Upper lobe of left lung (tissue), 6 donors: ENCODE data around the gene DUSP15. TPM values are rescaled to one million over a fixed set of nuclear protein-coding genes. Genes with fewer than 3 reads are reported as not detected.
"Not testable (repeated sequence)": the region's sequence is repeated elsewhere in the genome, so short reads cannot be mapped to it uniquely, and the experiment has no call there.

Experiments
- ATAC-seq, 2 donors: fragments of 200-7000 bp; cut with Tn5 transposase; one replicate each; pipeline ENCODE4 v1.9.1; 2022; ENCODE audit warnings: mild to moderate bottlenecking in 2 of 2, moderate library complexity in 2 of 2; ENCODE audit not compliant: low FRiP score in 2 of 2
- DNase-seq, 2 donors: peaks; one replicate each; pipeline ENCODE4 v3.0.0-alpha.2; 2019 to 2020
- H3K27ac ChIP-seq, 4 donors: fragments of 200-600 bp; sonication (generic); one replicate each; pipeline ENCODE4 v1.5.1; 2016 to 2019
- H3K27me3 ChIP-seq, 4 donors: fragments of 200-600 bp; sonication (generic); one replicate each; pipeline ENCODE4 v1.5.1; 2017 to 2019
- H3K36me3 ChIP-seq, 4 donors: fragments of 200-600 bp; sonication (generic); one replicate each; pipeline ENCODE4 v1.5.1; 2016 to 2019
- H3K4me1 ChIP-seq, 4 donors: fragments of 200-600 bp; sonication (generic); one replicate each; pipeline ENCODE4 v1.5.1; 2018 to 2019
- H3K4me3 ChIP-seq, 4 donors: fragments of 200-600 bp; sonication (generic); one replicate each; pipeline ENCODE4 v1.5.1; 2017 to 2019; ENCODE audit warnings: mild to moderate bottlenecking in 2 of 4, moderate library complexity in 1 of 4
- H3K9me3 ChIP-seq, 4 donors: fragments of 200-600 bp; sonication (generic); one replicate each; pipeline ENCODE4 v1.5.1; 2018 to 2019
- CTCF ChIP-seq, 6 experiments: fragments of 450-650 bp in 4 of 6; fragments of 200-600 bp in 2 of 6; sonication (generic) in 2 of 6; IDR thresholded peaks; one replicate each; pipeline ENCODE4 v1.5.1; 2016 to 2019; ENCODE audit warnings: antibody characterized with exemption in 6 of 6
- EP300 ChIP-seq, 4 donors: sonication (generic); formaldehyde crosslinking; IDR thresholded peaks; one replicate each; pipeline ENCODE4 v1.5.1; 2017; ENCODE audit warnings: antibody characterized with exemption in 4 of 4, control low read depth in 2 of 4
- POLR2A ChIP-seq, 4 donors: fragments of 450-650 bp; IDR thresholded peaks; one replicate each; pipeline ENCODE4 v1.5.1; 2016 to 2017; ENCODE audit warnings: antibody characterized with exemption in 4 of 4, mild to moderate bottlenecking in 2 of 4
- POLR2AphosphoS5 ChIP-seq, 2 donors: sonication (generic); formaldehyde crosslinking; IDR thresholded peaks; one replicate each; pipeline ENCODE4 v1.5.1; 2017; ENCODE audit warnings: antibody characterized with exemption in 2 of 2
- WGBS, 2 donors: methylation state at CpG; one replicate each; pipeline ENCODE4 v1.1.5; 2017 to 2018; 5-methylcytosine and 5-hydroxymethylcytosine counted together
- total RNA-seq, 6 donors: library from RNA; depleted of rRNA in 4 of 6; stranded (reverse); fragments of >200 nt in 4 of 6; gene quantifications; one replicate each; pipeline versions ENCODE4 v1.1.0 to v1.2.1, GENCODE V29; 2016 to 2021
- donor health status: DM: no; HTN: no; CAD: no; lungs with moderate emphysema.
- donor health status: DM: no; HTN: yes; CAD: no; lungs with severe emphysema.

Gene DUSP15
- total RNA-seq, 6 donors from 2014 or later, result 0.69 to 1.7 (median 1.1) TPM; not detected in 1

GRCh38 chr20:31817461-31817860, 52.9 kb downstream of the DUSP15 start:
- no peak for DNase-seq
- Histone ChIP-seq H3K27me3 (no peaks in the 10 kb centered on the region), H3K4me1 (peaks cover 7 to 16% (median 12%) of the 10 kb centered on the region in 4 donors), H3K4me3 (no peak overlapping the region), H3K27ac (no peak overlapping the region), H3K36me3 (no peaks in the 10 kb centered on the region), H3K9me3 (no peaks in the 10 kb centered on the region)
- 82 to 93% methylated on average over 5 of the region's 5 CpGs for WGBS, 2 donors
- no peak for ATAC-seq
- TF ChIP-seq POLR2AphosphoS5 (IDR thresholded peaks at IDR 0.05), result no peak
- no peak for TF ChIP-seq EP300 (IDR thresholded peaks at IDR 0.05)
- TF ChIP-seq CTCF (IDR thresholded peaks at IDR 0.05), result no peak
- no peak for TF ChIP-seq POLR2A (IDR thresholded peaks at IDR 0.05)

- Histone ChIP-seq H3K9me3 (no peaks in the 10 kb centered on the region), H3K4me3 (no peak overlapping the region), H3K4me1 (peaks cover 4 to 12% (median 11%) of the 10 kb centered on the region in 4 donors), H3K36me3 (no peaks in the 10 kb centered on the region), H3K27me3 (no peaks in the 10 kb centered on the region), H3K27ac (peak overlapping the region in 1 of 4 donors; percentile 64)
- ATAC-seq (no peak), DNase-seq (no peak)
- no peak for TF ChIP-seq CTCF (IDR thresholded peaks at IDR 0.05)
- TF ChIP-seq EP300 (IDR thresholded peaks at IDR 0.05), result no peak
- no peak for TF ChIP-seq POLR2AphosphoS5 (IDR thresholded peaks at IDR 0.05)
- no peak for TF ChIP-seq POLR2A (IDR thresholded peaks at IDR 0.05)
- 97% methylated on average over 5 of the region's 5 CpGs for WGBS, 2 donors
Measured at GRCh38 chr20:31816221-31816620, 54.1 kb downstream of the DUSP15 start.

- ATAC-seq, result peak in 1 of 2 donors; percentile 63
Measured at GRCh38 chr20:31815408-31816188, 54.7 kb downstream of the DUSP15 start.

GRCh38 chr20:31814142-31814541, 56.2 kb downstream of the DUSP15 start:
- not testable (repeated sequence) for H3K9me3 ChIP-seq, H3K27me3 ChIP-seq, H3K27ac ChIP-seq, DNase-seq, ATAC-seq, H3K36me3 ChIP-seq, H3K4me3 ChIP-seq
- peaks cover 4 to 12% (median 11%) of the 10 kb centered on the region in 4 donors for H3K4me1 ChIP-seq
- 78 to 81% methylated on average over 7 of the region's 7 CpGs for WGBS, 2 donors

More at GRCh38 chr20:31815408-31816188, 54.7 kb downstream of the DUSP15 start:
- Histone ChIP-seq H3K36me3 (no peaks in the 10 kb centered on the region), H3K27ac (peak overlapping the region in 1 of 4 donors; percentile 67), H3K4me3 (no peak overlapping the region), H3K9me3 (no peaks in the 10 kb centered on the region), H3K27me3 (no peaks in the 10 kb centered on the region), H3K4me1 (peaks cover 4 to 12% (median 11%) of the 10 kb centered on the region in 4 donors)
- TF ChIP-seq POLR2A (IDR thresholded peaks at IDR 0.05) (no peak), CTCF (IDR thresholded peaks at IDR 0.05) (no peak), EP300 (IDR thresholded peaks at IDR 0.05) (no peak), POLR2AphosphoS5 (IDR thresholded peaks at IDR 0.05) (no peak)
- DNase-seq, result peak in 1 of 2 donors; percentile 60
- WGBS, 2 donors, result 0 to 36% methylated on average over 1 to 9 of the region's 9 CpGs

- H3K27me3 ChIP-seq, result no peaks in the 10 kb centered on the region
- no peak for TF ChIP-seq EP300 (IDR thresholded peaks at IDR 0.05)
- no peak for TF ChIP-seq POLR2A (IDR thresholded peaks at IDR 0.05)
- TF ChIP-seq POLR2AphosphoS5 (IDR thresholded peaks at IDR 0.05), result no peak
- no peak for TF ChIP-seq CTCF (IDR thresholded peaks at IDR 0.05)
- no peak overlapping the region for H3K4me3 ChIP-seq
- peaks cover 4 to 12% (median 11%) of the 10 kb centered on the region in 4 donors for H3K4me1 ChIP-seq
- no peak for DNase-seq
- ATAC-seq, result no peak
- H3K36me3 ChIP-seq, result no peaks in the 10 kb centered on the region
- no peak overlapping the region for H3K27ac ChIP-seq
- H3K9me3 ChIP-seq, result no peaks in the 10 kb centered on the region
Measured at GRCh38 chr20:31813611-31814010, 56.7 kb downstream of the DUSP15 start.
